HEK293T (cell line): ENCODE data around the gene MED23.
"Not testable (repeated sequence)": the region's sequence is repeated elsewhere in the genome, so short reads cannot be mapped to it uniquely, and the experiment has no call there.

Source experiments
- CTCF ChIA-PET: fragments of 350-600 bp; formaldehyde crosslinking; extraction: SDS; loops from one replicate; lab custom pipeline; 2021; ENCODE audit warnings: antibody characterized with exemption, inconsistent platforms; lab: Yijun Ruan, JAX
- POLR2A ChIA-PET: fragments of 350-600 bp; formaldehyde crosslinking; extraction: SDS; loops from one replicate; lab custom pipeline; 2020; ENCODE audit warnings: antibody characterized with exemption, inconsistent platforms; lab: Yijun Ruan, JAX
- DNase-seq: peaks from one replicate; pipeline ENCODE4 v3.0.0; 2012; ENCODE audit warnings: mixed read lengths; ENCODE audit errors: extremely low spot score
- ARNT ChIP-seq: fragments of 450-650 bp; IDR thresholded peaks from 2 replicates; pipeline ENCODE4 v1.6.1; 2017; ENCODE audit warnings: mild to moderate bottlenecking
- BHLHE40 ChIP-seq: fragments of 450-650 bp; IDR thresholded peaks from 2 replicates; pipeline ENCODE4 v1.6.1; 2016; ENCODE audit warnings: mild to moderate bottlenecking, moderate library complexity, borderline replicate concordance
- CTBP1 ChIP-seq: fragments of 450-650 bp; IDR thresholded peaks from 2 replicates; pipeline ENCODE4 v1.6.1; 2016; ENCODE audit warnings: borderline replicate concordance
- ELF4 ChIP-seq: fragments of 450-650 bp; IDR thresholded peaks from 2 replicates; pipeline ENCODE4 v1.6.1; 2017; ENCODE audit warnings: antibody characterized with exemption
- FOXA1 ChIP-seq: fragments of 450-650 bp; IDR thresholded peaks from 2 replicates; pipeline ENCODE4 v1.6.1; 2016; ENCODE audit warnings: mild to moderate bottlenecking
- FOXK2 ChIP-seq: fragments of 450-650 bp; IDR thresholded peaks from 2 replicates; pipeline ENCODE4 v1.6.1; 2016; ENCODE audit warnings: mild to moderate bottlenecking
- FOXM1 ChIP-seq: fragments of 450-650 bp; IDR thresholded peaks from 2 replicates; pipeline ENCODE4 v1.6.1; 2017; ENCODE audit warnings: mild to moderate bottlenecking, borderline replicate concordance
- HDGF ChIP-seq: fragments of 450-650 bp; IDR thresholded peaks from 2 replicates; pipeline ENCODE4 v1.6.1; 2017; ENCODE audit warnings: antibody characterized with exemption, borderline replicate concordance
- L3MBTL2 ChIP-seq: fragments of 450-650 bp; conservative IDR thresholded peaks from 2 replicates; pipeline ENCODE4 v1.6.1; 2016; ENCODE audit warnings: mild to moderate bottlenecking
- LEF1 ChIP-seq: fragments of 450-650 bp; IDR thresholded peaks from 2 replicates; pipeline ENCODE4 v1.6.1; 2017; ENCODE audit warnings: mild to moderate bottlenecking, borderline replicate concordance
- NFRKB ChIP-seq: fragments of 450-650 bp; IDR thresholded peaks from 2 replicates; pipeline ENCODE4 v1.6.1; 2016; ENCODE audit warnings: mild to moderate bottlenecking, moderate library complexity
- SUZ12 ChIP-seq: fragments of 450-650 bp; IDR thresholded peaks from 2 replicates; pipeline ENCODE4 v1.6.1; 2016; ENCODE audit warnings: mild to moderate bottlenecking
- TARDBP ChIP-seq: fragments of 450-650 bp; IDR thresholded peaks from 2 replicates; pipeline ENCODE4 v1.6.1; 2016
- ZNF384 ChIP-seq: fragments of 450-650 bp; IDR thresholded peaks from 2 replicates; pipeline ENCODE4 v1.6.1; 2016
- TF ChIP-seq, protein P1 (sequence below): fragments of 450-650 bp; IDR thresholded peaks from 2 replicates; pipeline ENCODE4 v1.6.1; 2016

The MED23 gene

DNA sequence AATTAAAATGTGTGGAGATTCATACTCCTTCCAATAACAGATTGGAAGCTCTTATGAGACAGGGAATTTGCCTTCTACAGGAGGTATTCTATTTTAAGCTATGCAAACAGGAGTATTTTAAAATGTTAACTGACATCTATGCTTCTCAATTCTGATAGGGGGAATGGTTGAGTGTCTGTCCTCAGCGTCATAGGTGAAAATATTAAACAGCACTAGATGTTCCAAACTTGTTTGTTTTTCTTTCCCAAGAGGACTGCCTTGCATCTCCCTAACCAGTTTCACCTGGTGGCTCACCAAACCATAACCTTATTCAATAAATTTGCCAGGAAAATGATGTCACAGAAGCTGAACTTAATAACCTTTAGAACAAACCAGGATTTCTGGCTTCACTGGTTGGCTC lies 79.6 kb downstream of the MED23 start:
- ChIA-PET POLR2A (no interaction called here), CTCF (no interaction called here)
- no peak for TF ChIP-seq L3MBTL2
- no peak for TF ChIP-seq ELF4
- TF ChIP-seq TARDBP: no peak
- no peak for TF ChIP-seq ZNF384
- no peak for TF ChIP-seq NFRKB
- no peak for TF ChIP-seq SUZ12
- TF ChIP-seq ARNT: no peak
- TF ChIP-seq, protein P1, sequence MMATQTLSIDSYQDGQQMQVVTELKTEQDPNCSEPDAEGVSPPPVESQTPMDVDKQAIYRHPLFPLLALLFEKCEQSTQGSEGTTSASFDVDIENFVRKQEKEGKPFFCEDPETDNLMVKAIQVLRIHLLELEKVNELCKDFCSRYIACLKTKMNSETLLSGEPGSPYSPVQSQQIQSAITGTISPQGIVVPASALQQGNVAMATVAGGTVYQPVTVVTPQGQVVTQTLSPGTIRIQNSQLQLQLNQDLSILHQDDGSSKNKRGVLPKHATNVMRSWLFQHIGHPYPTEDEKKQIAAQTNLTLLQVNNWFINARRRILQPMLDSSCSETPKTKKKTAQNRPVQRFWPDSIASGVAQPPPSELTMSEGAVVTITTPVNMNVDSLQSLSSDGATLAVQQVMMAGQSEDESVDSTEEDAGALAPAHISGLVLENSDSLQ: no peak
- no peak for TF ChIP-seq HDGF
- TF ChIP-seq BHLHE40: no peak
- no peak for DNase-seq

DNA sequence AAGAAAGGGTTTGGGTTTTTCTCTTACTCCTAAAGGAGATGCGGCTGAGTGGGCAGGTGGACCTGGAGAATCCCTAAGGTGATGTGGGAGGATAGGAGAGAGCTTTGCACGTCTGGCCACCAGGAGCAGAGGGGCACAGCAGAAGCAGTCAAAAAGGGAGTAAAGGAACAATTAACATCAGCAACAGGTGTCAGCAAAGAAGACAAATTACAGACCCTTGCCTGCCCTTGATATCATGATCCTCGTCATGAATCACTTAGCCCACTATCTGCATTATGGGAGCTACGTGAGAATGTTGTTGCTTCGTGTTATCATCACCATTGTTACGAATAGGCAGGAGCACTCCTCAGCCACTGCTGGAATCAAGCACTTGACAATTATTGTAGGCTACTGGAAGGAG lies 80.6 kb downstream of the MED23 start:
- CTCF ChIA-PET: no interaction called here
- TF ChIP-seq CTBP1 (no peak), ARNT (no peak)
- POLR2A ChIA-PET: no interaction called here
- DNase-seq: no peak

DNA sequence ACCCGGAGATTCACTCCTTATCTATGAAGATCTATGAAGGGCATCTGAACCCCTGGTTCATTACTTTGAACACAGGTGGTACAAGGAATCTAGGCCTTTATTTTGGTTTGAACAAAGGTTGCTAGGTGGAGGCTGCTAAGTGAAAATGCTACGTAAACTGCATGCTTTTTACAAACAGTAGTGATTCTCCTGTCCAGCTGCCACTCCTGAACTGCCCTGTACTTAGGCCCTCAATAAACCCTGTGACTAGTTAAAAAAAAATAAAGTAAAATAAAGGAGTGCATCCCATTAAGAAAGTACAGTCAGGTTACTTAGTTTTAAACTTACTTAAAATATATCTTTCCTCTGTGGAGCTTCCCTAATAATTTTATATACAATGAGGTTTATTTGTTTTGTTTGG lies 82.7 kb downstream of the MED23 start:
- DNase-seq: no peak
- no peak for TF ChIP-seq ELF4
- TF ChIP-seq CTBP1: no peak
- TF ChIP-seq, protein P1: no peak
- no peak for TF ChIP-seq FOXM1
- no peak for TF ChIP-seq ARNT
- no peak for TF ChIP-seq LEF1
- TF ChIP-seq FOXK2: no peak
- POLR2A ChIA-PET: no interaction called here
- CTCF ChIA-PET: no interaction called here

DNA sequence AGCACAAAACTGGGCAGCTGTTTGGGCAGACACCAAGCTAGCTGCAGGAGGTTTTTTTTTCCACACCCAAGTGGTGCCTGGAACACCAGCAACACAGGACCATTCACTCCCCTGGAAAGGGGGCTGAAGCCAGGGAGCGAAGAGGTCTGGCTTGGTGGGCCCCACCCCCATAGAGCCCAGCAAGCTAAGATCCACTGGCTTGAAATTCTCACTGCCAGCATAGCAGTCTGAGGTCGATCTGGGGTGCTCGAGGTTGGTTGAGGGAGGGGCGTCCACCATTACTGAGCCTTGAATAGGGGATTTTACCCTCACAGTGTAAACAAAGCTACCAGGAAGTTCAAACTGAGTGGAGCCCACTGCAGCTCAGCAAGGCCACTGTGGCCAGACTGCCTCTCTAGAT lies 89.4 kb downstream of the MED23 start:
- CTCF ChIA-PET, POLR2A ChIA-PET, DNase-seq: not testable (repeated sequence)

DNA sequence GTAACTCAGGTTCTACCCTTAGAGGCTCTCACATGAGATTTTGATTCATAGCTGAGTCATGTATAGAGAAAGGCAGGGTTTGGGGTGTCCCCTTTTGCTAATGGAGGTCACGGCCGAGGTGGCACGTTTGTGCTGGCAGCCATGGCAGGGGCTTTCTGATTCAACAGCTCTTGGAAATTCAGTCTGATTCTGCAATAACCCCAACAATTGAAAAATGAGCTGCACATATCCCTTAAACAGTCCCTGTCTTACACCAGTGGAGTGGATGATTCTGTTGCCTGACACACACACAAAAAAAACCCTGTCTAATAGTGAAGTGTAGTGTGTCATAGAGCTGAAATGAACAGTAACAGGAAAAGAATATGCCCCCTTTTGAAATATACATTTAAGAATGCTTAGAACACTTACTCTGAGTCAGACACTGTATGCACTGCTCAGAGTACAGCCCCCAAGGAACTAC lies 95.4 kb downstream of the MED23 start:
- ChIA-PET POLR2A (no interaction called here), CTCF (interaction anchor here (0.7 to 1.9 kb wide), 4 partner anchors 13 to 1436 kb away, joined by 3 to 13 read pairs (median 6); partner anchors contain the start of gene MED23)
- TF ChIP-seq ARNT: no peak
- no peak for TF ChIP-seq FOXK2
- TF ChIP-seq SUZ12: no peak
- TF ChIP-seq, protein P1: no peak
- no peak for TF ChIP-seq L3MBTL2
- TF ChIP-seq FOXA1: no peak
- TF ChIP-seq NFRKB: no peak
- no peak for TF ChIP-seq BHLHE40
- DNase-seq: no peak

DNA sequence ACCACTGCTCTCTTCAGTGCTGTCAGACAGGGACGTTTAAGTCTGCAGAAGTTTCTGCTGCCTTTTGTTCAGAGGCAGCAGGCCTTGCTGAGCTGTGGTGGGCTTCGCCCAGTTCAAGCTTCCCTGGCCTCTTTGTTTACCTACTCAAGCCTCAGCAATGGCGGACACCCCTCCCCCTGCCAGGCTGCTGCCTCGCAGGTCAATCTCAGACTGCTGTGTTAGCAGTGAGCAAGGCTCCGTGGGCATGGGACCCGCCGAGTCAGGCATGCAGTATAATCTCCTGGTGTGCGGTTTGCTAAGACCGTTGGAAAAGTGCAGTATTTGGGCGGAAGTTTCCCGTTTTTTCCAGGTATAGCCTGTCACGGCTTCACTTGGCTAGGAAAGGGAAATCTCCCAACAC lies 96.4 kb downstream of the MED23 start:
- CTCF ChIA-PET, POLR2A ChIA-PET, DNase-seq: not testable (repeated sequence)

DNA sequence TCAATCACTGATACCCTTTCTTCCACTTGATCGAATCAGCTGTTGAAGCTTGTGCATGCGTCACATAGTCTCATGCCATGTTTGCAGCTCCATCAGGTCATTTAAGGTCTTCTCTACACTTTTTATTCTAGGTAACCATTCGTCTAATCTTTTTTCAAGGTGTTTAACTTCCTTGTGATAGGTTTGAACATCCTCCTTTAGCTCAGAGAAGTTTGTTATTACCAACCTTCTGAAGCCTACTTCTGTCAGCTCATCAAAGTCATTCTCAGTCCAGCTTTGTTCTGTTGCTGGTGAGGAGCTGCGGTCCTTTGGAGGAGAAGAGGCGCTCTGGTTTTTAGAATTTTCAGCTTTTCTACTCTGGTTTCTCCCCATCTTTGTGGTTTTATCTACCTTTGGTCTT lies 97.1 kb downstream of the MED23 start:
- DNase-seq, CTCF ChIA-PET, POLR2A ChIA-PET: not testable (repeated sequence)

DNA sequence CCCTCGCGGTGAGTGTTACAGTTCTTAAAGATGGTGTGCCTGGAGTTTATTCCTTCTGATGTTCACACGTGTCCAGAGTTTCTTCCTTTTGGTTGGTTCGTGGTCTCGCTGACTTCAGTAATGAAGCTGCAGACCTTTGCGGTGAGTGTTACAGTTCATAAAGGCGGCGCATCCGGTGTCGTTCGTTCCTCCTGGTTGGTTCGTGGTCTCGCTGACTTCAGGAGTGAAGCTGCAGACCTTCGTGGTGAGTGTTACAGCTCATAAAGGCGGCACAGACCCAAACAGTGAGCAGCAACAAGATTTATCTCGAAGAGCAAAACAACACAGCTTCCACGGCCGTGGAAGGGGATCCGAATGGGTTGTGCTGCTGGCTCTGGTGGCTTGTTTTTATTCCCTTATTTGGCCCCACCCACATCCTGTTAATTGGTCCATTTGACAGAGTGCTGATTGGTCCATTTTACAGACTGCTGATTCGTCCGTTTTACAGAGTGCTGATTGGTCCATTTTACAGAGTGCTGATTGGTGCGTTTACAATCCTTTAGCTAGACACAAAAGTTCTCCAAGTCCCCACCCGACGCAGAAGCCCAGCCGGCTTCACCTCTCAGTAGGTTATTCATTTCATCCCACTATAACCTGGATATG lies 103.2 kb downstream of the MED23 start:
- ChIA-PET POLR2A (no interaction called here), CTCF (no interaction called here)
- no peak for DNase-seq
- TF ChIP-seq FOXM1: no peak
